ENCODE results near the gene NDFIP1.
"Not testable (repeated sequence)": the region's sequence is repeated elsewhere in the genome, so short reads cannot be mapped to it uniquely, and the experiment has no call there.

NDFIP1 gene

GRCh38 chr5:142159354-142159753 lies 50.8 kb downstream of the NDFIP1 start:
- DNase-seq: no peak

DNA sequence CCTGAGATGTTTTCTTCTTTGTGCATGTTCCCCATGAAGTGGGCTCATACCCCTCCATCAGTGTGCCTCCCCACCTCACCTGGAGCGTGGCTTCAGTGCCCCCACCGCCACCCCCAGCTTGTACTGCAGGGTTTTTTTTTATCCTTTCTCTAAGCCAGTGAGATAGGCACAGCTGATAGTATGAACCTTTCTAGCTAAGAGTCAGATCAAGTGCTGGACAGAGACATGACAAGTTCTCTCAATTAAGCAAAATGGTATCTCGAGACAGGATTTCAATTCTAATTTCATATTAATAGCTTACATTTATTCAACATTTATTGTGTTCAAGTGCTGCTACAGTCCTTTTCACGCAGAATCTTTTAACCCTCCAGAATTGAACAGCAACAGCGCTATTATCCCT lies 55.7 kb downstream of the NDFIP1 start:
- DNase-seq: no peak

DNA sequence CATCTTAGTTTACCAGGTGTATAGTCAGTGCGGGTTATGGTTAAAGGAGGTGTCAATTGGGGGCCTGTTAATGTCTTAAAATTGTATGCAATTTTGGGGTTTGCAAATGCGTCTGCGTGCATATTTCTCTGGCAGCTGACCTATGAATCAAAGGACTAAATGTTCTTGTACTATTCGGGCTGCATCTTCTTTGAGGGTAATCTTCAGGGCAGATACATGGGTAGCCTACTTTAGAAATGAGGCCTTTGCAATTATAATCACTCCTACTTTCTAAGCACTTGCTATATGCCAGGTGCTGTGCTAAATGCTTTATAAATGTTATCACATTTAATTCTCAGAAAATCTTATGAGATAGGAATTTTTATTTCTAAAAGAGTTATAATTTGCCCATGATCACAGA lies 58.2 kb downstream of the NDFIP1 start:
- DNase-seq: no peak

DNA sequence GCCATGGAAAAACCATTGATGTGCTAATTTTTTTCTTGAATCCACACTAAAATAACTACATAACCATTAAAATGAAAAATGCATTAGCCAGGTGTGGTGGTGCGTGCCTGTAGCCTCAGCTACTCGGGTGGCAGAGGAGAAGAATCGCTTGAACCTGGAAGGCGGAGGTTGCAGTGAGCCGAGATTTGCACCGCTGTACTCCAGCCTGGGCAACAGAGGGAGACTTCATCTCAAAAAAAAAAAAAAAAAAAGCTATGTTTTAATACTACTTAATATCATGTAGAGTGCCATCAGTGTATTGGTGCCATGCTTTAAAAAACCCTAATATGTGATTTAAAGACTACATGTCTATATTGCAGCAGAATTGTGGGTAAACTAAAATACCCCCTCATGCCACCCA lies 58.9 kb downstream of the NDFIP1 start:
- DNase-seq: no peak

GRCh38 chr5:142168365-142168764 lies 59.8 kb downstream of the NDFIP1 start:
- no peak for DNase-seq

GRCh38 chr5:142170254-142170953 lies 61.8 kb downstream of the NDFIP1 start:
- no peak for DNase-seq

DNA sequence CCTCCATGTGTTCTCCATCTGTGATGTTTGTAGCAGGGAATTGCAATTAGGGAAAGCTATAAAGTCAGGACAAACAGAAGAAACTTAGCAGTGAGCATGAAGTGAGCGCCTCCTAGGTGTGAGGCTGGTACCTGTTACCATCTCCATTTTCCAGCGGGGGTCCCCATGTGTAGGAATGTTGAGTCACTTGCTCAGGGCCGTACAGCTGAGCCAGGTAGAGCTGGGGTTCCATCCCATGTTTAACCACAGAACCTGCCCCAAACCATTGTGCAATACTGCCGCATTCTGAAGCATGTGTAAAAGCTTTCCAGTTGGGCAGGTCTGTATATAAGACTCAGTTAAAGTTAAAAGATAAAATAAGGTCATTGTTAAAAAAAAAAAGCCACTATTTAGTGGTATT lies 62.7 kb downstream of the NDFIP1 start:
- DNase-seq: no peak

DNA sequence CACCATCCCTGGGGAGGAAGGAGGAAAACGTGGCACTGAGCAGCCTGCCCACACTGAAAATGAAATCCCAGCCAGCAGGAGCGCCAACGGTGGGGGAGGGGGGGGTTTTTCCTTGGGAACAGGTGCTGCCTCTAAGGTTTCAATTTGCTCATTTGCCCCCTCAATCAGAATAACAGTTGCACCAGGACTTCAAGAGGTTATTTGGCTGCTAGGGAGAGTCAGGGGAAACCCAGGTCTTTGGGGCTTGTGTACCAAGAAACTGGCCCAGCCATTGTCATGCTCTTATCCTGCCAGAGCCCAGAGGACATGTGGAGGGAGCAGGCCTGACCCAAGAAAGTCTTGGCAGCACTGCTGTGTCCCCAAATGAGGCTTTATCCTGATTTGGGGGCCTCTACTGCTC lies 66.5 kb downstream of the NDFIP1 start:
- DNase-seq: no peak

- no peak for DNase-seq
These were observed 67.0 kb downstream of the NDFIP1 start for GRCh38 chr5:142175461-142176142.

GRCh38 chr5:142176255-142176654 lies 67.7 kb downstream of the NDFIP1 start:
- no peak for DNase-seq

DNA sequence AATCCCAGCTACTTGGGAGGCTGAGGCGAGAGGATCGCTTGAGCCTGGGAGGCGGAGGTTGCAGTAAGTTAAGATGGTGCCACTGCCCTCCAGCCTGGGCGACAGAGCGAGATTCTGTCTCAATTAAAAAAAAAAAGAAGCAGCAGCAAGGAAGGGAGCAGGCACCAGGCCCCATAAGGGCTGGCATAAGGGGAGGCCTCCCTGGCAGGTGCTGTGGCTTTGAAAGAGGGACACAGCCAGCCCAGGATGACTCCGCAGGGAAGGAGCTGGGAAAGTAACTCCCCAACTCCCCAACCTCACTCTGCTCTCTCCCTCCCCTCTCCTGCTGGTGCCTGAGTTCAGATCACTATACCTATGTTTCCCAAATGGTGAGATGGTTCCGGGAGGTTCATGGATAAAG lies 70.1 kb downstream of the NDFIP1 start:
- DNase-seq: no peak

GRCh38 chr5:142179776-142180387 lies 71.3 kb downstream of the NDFIP1 start:
- no peak for DNase-seq

- DNase-seq: no peak
These were observed 72.5 kb downstream of the NDFIP1 start for GRCh38 chr5:142181096-142181495.

- DNase-seq: no peak
These were observed 73.1 kb downstream of the NDFIP1 start for GRCh38 chr5:142181547-142182163.

GRCh38 chr5:142182840-142183239 lies 74.3 kb downstream of the NDFIP1 start:
- DNase-seq: no peak

- no peak for DNase-seq
These were observed 75.0 kb downstream of the NDFIP1 start for GRCh38 chr5:142183561-142183960.

DNA sequence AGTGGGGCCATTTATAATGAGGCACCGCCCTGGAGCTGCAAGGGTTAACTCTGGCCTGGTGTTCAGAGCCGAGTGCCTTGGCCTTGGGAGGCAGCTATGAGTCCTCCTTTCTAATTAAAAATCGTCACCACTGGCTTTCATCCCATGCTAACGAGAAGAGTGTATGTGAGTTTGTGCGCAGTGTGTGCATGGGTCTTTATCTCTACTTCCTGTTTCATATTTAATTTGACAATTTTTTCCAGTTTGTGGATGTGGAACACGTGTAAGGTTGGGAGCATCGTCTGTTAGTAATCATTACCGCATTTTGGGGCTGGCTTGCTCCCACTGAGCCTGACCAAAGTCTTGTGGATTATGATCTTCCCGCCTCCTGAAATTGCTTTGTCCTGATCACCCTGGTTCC lies 76.4 kb downstream of the NDFIP1 start:
- no peak for DNase-seq

- DNase-seq: no peak
These were observed 77.9 kb downstream of the NDFIP1 start for GRCh38 chr5:142186514-142186856.

DNA sequence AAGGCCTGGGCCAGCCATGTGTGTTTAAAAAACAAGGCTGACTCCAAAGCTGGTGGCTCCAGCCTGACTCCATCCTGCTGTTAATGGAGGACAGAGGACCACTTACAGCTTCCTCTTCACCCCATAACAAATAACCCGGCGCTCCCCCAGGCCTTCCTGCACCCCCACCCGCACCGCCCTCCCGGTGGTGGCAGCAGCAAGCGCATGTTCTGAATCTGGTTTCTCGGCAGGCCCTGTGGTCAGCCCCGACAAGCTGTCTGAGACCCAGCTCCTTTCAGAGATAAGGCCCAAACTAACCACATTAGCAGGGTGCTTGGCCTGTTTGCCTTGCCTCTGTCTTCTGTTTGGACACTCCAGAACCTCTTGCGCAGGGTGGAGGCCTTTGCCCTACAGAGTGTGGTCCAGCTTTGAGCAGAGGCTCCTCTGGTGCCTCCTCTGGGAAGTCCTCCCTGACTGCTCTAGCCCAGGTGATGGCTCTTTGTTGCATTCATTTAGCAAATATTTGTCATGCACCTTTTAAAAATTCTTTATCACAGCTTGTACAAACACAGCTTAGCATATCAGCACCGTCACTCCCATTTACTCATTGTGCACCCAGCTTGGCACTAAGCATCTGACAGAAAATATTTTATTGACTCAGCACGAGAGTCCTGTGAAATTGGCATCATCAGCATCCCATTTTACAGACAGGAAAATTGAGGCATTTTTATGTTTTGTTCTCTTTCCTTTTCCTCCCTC lies 78.4 kb downstream of the NDFIP1 start:
- DNase-seq: no peak

DNA sequence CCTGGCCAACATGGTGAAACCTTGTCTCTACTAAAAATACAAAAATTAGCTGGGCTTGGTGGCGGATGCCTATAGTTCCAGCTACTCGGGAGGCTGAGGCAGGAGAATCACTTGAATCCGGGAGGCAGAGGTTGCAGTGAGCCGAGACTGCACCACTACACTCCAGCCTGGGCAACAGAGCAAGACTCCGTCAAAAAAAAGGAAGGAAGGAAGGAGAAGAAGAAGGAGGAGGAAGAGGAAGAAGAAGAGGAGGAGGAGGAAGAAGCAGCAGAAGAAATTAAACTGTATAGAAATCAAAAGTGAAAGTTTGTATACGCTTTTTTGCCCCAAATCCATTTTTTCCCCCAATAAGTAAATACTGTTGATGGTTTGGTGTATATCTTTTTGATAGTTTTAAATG lies 80.1 kb downstream of the NDFIP1 start:
- not testable (repeated sequence) for DNase-seq

DNA sequence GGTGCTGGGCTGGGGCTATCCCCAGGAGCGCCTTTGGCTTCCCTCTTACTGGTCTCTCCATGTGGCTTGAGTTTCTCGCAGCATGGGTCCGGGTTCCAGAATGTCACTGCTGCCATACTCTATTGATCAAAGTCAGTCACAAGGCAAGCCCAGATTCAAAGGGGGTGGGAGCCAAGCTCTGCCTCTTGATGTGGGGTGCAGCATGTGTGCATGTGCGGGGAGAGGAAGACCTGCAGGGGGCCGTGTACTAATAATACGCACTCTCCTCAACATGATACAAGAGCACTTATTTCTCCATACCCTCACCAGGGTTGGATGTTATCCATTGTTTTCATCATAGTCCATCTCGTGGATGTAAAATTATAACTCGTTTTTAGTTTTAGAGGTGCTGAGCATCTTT lies 81.2 kb downstream of the NDFIP1 start:
- DNase-seq: no peak

- DNase-seq: no peak
These were observed 83.2 kb downstream of the NDFIP1 start for GRCh38 chr5:142191776-142192175.

Data from 8988T (cell line).